BJ (cell line): ENCODE measurements around the gene ATP8B3. TPM values are rescaled to one million over a fixed set of nuclear protein-coding genes. Genes with fewer than 3 reads are reported as not detected.

Source experiments
- CTCF ChIA-PET: fragments of 350-600 bp; formaldehyde crosslinking; extraction: SDS; loops from one replicate; lab custom pipeline; 2021; ENCODE audit warnings: antibody characterized with exemption, inconsistent platforms; lab: Yijun Ruan, JAX
- POLR2A ChIA-PET: fragments of 300-600 bp; sonication (Branson Sonifier 250); formaldehyde crosslinking; extraction: SDS; loops from one replicate; lab custom pipeline; 2021; ENCODE audit warnings: antibody characterized with exemption; lab: Charles Lee
- DNase-seq: peaks from one replicate; pipeline ENCODE4 v3.0.0-alpha.2; 2011; ENCODE audit warnings: low read depth
- H3K27me3 ChIP-seq: 2 replicates; pipeline ENCODE4 v1.6.0; 2011; ENCODE audit warnings: low read length; ENCODE audit not compliant: control insufficient read depth, insufficient read depth
- H3K36me3 ChIP-seq: 2 replicates; pipeline ENCODE4 v1.5.1; 2011; ENCODE audit warnings: low read length; ENCODE audit not compliant: control insufficient read depth, insufficient read depth
- H3K4me3 ChIP-seq: 2 replicates; pipeline ENCODE4 v1.5.1; 2011; ENCODE audit warnings: low read depth, mild to moderate bottlenecking, control low read depth, low read length
- CTCF ChIP-seq: IDR thresholded peaks from 2 replicates; pipeline ENCODE4 v1.5.1; 2011; ENCODE audit warnings: low read depth, mild to moderate bottlenecking, control low read depth, inconsistent platforms, low read length, moderate library complexity; ENCODE audit not compliant: insufficient read depth
- polyA plus RNA-seq: library from polyadenylated mRNA; depleted of rRNA; stranded (reverse); fragments of >200 nt; gene quantifications from 2 replicates; pipeline ENCODE4 v1.2.3, GENCODE V29; 2011

Gene ATP8B3
- polyA plus RNA-seq, 1 experiment = 4.6 TPM

- DNase-seq = no peak
- TF ChIP-seq CTCF = no peak
- Histone ChIP-seq H3K4me3 (no peak overlapping the region), H3K27me3 (no peaks in the 10 kb centered on the region), H3K36me3 (peaks cover 5% of the 10 kb centered on the region)
- CTCF ChIA-PET = interaction anchor here (0.5 to 7.8 kb wide), 3 partner anchors 14 to 18 kb away, joined by 3 to 79 read pairs (median 5); no protein-coding TSS in a partner anchor
- POLR2A ChIA-PET = no interaction called here
Measured at GRCh38 chr19:1843646-1844394, 31.7 kb upstream of the ATP8B3 start.

DNA sequence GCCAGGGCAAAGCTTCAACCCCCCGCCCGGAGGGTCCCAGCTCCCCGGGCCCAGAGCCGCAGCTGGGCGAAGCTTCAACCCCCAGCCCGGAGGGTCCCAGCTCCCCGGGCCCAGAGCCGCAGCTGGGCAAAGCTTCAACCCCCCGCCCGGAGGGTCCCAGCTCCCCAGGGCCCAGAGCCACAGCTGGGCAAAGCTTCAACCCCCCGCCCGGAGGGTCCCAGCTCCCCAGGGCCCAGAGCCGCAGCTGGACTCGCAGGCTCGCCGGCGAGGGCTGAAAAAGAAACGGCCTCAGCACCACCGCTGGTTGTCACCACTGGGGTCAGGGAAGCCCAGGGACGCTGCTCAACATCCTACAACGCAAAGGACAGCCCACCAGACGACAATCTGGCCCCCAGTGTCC, 31.0 kb upstream of the ATP8B3 start:
- CTCF ChIA-PET = interaction anchor here (0.8 to 7.8 kb wide), 2 partner anchors 17 kb away, joined by 3 to 79 read pairs; no protein-coding TSS in a partner anchor
- no peak for TF ChIP-seq CTCF
- Histone ChIP-seq H3K4me3 (no peak overlapping the region), H3K36me3 (peaks cover 5% of the 10 kb centered on the region), H3K27me3 (no peaks in the 10 kb centered on the region)
- POLR2A ChIA-PET = no interaction called here
- no peak for DNase-seq

- H3K27me3 ChIP-seq = no peaks in the 10 kb centered on the region
- H3K36me3 ChIP-seq = peaks cover 5% of the 10 kb centered on the region
- DNase-seq = no peak
- CTCF ChIA-PET = interaction anchor here (0.8 to 7.8 kb wide), 3 partner anchors 8 to 169 kb away, joined by 3 to 79 read pairs (median 5); no protein-coding TSS in a partner anchor
- POLR2A ChIA-PET = no interaction called here
- H3K4me3 ChIP-seq = no peak overlapping the region
- no peak for TF ChIP-seq CTCF
Measured at GRCh38 chr19:1841209-1841924, 29.3 kb upstream of the ATP8B3 start.

- H3K4me3 ChIP-seq = no peak overlapping the region
- no peak for TF ChIP-seq CTCF
- H3K36me3 ChIP-seq = peaks cover 5% of the 10 kb centered on the region
- ChIA-PET POLR2A (no interaction called here), CTCF (interaction anchor here (0.8 to 7.8 kb wide), 4 partner anchors 8 to 168 kb away, joined by 3 to 79 read pairs (median 4); no protein-coding TSS in a partner anchor)
- no peaks in the 10 kb centered on the region for H3K27me3 ChIP-seq
- no peak for DNase-seq
Measured at GRCh38 chr19:1840541-1841115, 28.6 kb upstream of the ATP8B3 start.
